Osteocyte (in vitro differentiated cells): ENCODE data around the gene ASIC2. TPM values are rescaled to one million over a fixed set of nuclear protein-coding genes. Genes with fewer than 3 reads are reported as not detected.

Source experiments
- DNase-seq: peaks from one replicate; pipeline ENCODE4 v3.0.0; 2021; ENCODE audit warnings: mixed read lengths; ENCODE audit not compliant: unreplicated experiment; ENCODE audit errors: extremely low spot score
- H3K27ac Mint-ChIP-seq: one replicate; pipeline ENCODE4 v1.8.0; 2021; ENCODE audit warnings: mild to moderate bottlenecking, mixed read lengths; ENCODE audit not compliant: unreplicated experiment
- H3K27me3 Mint-ChIP-seq: one replicate; pipeline ENCODE4 v1.8.0; 2021; ENCODE audit warnings: mixed read lengths; ENCODE audit not compliant: unreplicated experiment
- H3K36me3 Mint-ChIP-seq: one replicate; pipeline ENCODE4 v1.8.0; 2021; ENCODE audit warnings: mixed read lengths; ENCODE audit not compliant: unreplicated experiment
- H3K4me1 Mint-ChIP-seq: one replicate; pipeline ENCODE4 v1.8.0; 2021; ENCODE audit warnings: mixed read lengths; ENCODE audit not compliant: unreplicated experiment
- H3K4me3 Mint-ChIP-seq: one replicate; pipeline ENCODE4 v1.8.0; 2021; ENCODE audit warnings: mild to moderate bottlenecking, moderate library complexity, mixed read lengths; ENCODE audit not compliant: unreplicated experiment
- H3K9me3 Mint-ChIP-seq: one replicate; pipeline ENCODE4 v1.8.0; 2021; ENCODE audit warnings: mixed read lengths; ENCODE audit not compliant: unreplicated experiment
- total RNA-seq: library from RNA; stranded (reverse); gene quantifications from 2 replicates; pipeline ENCODE4 v1.2.1, GENCODE V29; 2021
- TF ChIP-seq, protein P1 (sequence below): fragments of 200-600 bp; sonication (generic); IDR thresholded peaks from 2 replicates; pipeline ENCODE4 v1.5.0; 2021; ENCODE audit warnings: antibody characterized with exemption, mild to moderate bottlenecking, moderate library complexity

The ASIC2 gene
- total RNA-seq, 1 donor from 2014 or later, result not detected

DNA sequence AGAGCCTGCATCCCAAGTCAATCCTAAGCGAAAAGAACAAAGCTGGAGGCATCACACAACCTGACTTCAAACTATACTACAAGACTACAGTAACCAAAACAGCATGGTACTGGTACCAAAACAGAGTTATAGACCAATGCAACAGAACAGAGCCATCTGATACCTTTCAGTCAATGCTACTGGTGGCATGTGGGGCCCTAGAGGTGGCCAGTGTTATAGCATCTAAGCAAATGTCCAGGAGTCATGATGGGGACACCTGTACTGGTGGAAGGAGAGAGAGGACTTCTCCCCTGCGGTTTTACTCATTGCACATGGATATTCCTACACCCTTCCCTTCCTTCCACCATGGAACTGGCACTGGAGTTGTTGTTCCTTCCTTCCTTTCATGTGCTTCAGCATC lies 6.0 kb upstream of the ASIC2 start:
- H3K4me3 Mint-ChIP-seq, result no peak overlapping the region

DNA sequence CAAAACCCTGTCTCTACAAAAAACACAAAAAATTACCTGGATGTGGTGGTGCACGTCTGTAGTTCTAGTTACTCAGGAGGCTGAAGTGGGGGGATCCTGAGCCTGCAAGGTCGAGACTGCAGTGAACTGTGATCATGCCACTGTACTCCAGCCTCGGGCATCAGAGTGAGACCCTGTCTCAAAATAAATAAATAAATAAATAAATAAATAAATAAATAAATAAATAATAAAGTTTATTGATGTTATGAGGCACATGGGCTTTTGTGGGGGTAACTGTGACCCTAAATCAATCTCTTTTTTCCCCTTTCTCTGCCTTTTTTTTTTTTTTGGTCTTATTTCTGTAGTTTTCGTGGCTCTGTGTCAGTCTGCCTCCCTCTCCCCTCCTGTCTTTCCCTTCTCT lies 4.5 kb upstream of the ASIC2 start:
- H3K36me3 Mint-ChIP-seq, result no peaks in the 10 kb centered on the region
- DNase-seq, result no peak
- H3K4me3 Mint-ChIP-seq, result no peak overlapping the region
- H3K9me3 Mint-ChIP-seq, result peaks cover 13% of the 10 kb centered on the region
- TF ChIP-seq, protein P1, sequence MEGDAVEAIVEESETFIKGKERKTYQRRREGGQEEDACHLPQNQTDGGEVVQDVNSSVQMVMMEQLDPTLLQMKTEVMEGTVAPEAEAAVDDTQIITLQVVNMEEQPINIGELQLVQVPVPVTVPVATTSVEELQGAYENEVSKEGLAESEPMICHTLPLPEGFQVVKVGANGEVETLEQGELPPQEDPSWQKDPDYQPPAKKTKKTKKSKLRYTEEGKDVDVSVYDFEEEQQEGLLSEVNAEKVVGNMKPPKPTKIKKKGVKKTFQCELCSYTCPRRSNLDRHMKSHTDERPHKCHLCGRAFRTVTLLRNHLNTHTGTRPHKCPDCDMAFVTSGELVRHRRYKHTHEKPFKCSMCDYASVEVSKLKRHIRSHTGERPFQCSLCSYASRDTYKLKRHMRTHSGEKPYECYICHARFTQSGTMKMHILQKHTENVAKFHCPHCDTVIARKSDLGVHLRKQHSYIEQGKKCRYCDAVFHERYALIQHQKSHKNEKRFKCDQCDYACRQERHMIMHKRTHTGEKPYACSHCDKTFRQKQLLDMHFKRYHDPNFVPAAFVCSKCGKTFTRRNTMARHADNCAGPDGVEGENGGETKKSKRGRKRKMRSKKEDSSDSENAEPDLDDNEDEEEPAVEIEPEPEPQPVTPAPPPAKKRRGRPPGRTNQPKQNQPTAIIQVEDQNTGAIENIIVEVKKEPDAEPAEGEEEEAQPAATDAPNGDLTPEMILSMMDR, result no peak
- H3K4me1 Mint-ChIP-seq, result no peaks in the 10 kb centered on the region
- peaks cover 15% of the 10 kb centered on the region for H3K27me3 Mint-ChIP-seq
- H3K27ac Mint-ChIP-seq, result no peak overlapping the region

More for the DNA sequence above, 6.0 kb upstream of the ASIC2 start:
- TF ChIP-seq, protein P1, result no peak
- no peaks in the 10 kb centered on the region for H3K4me1 Mint-ChIP-seq
- peaks cover 6% of the 10 kb centered on the region for H3K27me3 Mint-ChIP-seq
- H3K9me3 Mint-ChIP-seq, result peaks cover 13% of the 10 kb centered on the region
- no peak overlapping the region for H3K27ac Mint-ChIP-seq
- no peaks in the 10 kb centered on the region for H3K36me3 Mint-ChIP-seq
- no peak for DNase-seq

DNA sequence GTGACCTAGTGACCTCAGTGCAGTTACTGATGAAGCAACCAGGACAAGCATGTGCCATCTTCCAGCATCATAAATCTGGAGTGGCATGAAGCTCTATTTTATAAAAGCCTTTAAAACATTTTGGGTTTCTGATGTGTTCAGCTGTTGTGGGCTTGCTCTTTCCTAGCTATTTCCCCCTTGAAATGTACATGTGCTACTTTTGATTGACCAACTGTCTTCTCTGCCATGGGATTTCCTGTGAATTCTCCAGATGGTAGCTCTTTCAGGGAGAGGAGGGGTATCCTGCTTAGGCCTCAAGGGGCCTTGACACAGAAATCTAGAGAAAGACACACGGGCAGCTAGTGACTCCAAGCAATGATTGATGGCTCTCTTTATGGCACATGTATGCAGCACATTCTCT lies 1.9 kb upstream of the ASIC2 start:
- TF ChIP-seq, protein P1, result no peak
- Mint-ChIP-seq H3K4me3 (no peak overlapping the region), H3K4me1 (peaks cover 8% of the 10 kb centered on the region)

DNA sequence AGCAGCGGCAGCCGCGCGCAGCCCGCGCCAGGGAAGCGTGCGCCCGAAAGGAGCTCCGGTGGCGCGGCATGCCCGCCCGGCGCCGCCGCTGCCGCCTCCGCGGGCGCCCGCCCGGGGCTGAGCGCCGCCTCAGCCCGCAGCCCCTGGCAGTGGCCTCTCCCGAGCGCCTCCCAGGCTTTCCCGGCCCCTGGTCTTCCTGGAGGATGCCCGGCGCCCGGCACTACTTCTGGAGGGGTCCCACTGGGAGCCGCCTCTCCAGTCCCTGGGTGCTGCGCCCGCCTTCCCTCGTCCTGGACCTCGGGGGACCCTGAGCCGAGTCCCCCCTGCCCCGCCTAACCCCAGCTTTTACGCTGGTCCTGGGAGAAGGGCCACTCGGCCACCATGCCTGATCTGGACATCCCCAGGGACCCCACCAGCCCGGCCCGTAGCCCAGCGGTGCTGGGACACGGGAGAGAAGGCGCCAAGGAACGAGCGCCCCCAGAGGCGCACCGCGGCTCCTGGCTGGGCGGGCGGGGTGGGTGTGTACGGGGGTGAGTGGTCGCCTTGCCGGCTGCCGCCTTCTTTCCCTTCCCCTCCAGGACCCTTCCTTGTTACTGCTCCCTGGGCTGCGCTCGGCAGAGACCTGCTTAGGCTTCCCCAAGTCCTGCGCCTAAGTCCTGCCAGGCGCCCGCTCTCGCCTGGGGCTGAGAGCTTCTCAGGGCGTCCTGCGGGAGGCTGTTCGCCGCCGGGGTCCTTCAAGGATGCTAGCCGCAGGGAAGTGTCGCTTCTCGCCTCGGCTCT lies 704 bp downstream of the ASIC2 start:
- no peak for DNase-seq
- Mint-ChIP-seq H3K27ac (no peak overlapping the region), H3K9me3 (no peaks in the 10 kb centered on the region), H3K27me3 (peaks cover 41% of the 10 kb centered on the region), H3K4me3 (no peak overlapping the region), H3K36me3 (no peaks in the 10 kb centered on the region), H3K4me1 (peaks cover 8% of the 10 kb centered on the region)
- TF ChIP-seq, protein P1, result no peak

More for the DNA sequence above, 1.9 kb upstream of the ASIC2 start:
- no peak for DNase-seq
- Mint-ChIP-seq H3K9me3 (peaks cover 6% of the 10 kb centered on the region), H3K36me3 (no peaks in the 10 kb centered on the region), H3K27ac (no peak overlapping the region), H3K27me3 (peaks cover 33% of the 10 kb centered on the region)

DNA sequence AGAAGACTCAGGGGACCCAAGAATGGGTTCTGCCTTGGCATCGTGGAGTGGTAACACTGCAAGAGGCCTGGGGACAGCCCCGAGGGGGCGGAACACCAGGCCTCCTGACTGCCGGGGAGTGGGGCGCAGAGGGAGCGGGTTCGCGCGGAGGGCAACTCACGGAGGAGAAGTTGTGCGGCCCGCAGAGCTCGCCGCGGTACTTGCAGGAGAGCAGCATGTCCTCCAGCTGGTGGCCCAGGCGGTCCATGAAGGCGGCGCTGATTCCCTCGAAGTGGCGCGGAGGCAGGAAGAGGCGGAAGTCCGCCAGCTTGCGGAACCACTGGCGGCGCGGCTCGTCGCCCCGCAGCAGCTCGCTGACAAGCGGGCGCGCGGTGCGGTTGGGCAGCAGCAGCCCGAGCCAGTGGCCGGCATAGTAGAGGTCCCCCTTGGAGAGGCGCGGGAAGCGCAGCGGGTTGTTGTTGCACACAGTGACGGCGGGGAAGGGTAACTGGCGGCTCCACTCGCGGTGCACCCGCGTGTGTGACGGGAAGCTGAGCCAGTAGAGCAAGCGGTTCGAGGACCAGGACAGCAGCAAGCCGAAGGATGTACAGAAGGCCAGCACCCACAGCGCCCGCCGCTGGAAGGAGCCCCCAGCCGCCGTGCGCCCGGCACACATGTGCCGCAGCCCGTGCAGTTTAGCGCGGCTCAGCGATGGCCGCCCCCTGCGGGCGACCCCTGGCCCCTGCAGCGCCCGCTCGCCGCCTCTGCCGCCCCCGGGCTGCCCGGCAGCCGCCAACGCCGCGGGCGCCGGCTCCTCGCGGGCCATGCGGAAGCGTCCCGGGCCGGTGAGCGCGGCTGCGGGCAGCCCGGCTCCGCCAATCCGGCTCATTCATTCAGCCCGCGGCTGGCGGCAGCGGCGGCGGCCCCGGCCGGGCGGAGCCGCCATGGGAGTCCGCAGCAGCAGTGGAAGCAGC lies 1.6 kb downstream of the ASIC2 start:
- Mint-ChIP-seq H3K4me1 (peaks cover 8% of the 10 kb centered on the region), H3K27me3 (peaks cover 41% of the 10 kb centered on the region), H3K27ac (no peak overlapping the region), H3K36me3 (no peaks in the 10 kb centered on the region), H3K4me3 (peak overlapping the region; percentile 64), H3K9me3 (no peaks in the 10 kb centered on the region)
- TF ChIP-seq, protein P1, result no peak
- no peak for DNase-seq
